GM19240 (cell line): ENCODE data around the gene VRK2.
"Not testable (repeated sequence)": the region's sequence is repeated elsewhere in the genome, so short reads cannot be mapped to it uniquely, and the experiment has no call there.

Source experiments
- DNase-seq: peaks from one replicate; pipeline ENCODE4 v3.0.0; 2011; ENCODE audit warnings: low spot score; ENCODE audit not compliant: insufficient read length

Gene VRK2

GRCh38 chr2:58107803-58108710 lies 61.5 kb downstream of the VRK2 start:
- DNase-seq: no peak

GRCh38 chr2:58109481-58109880 lies 62.9 kb downstream of the VRK2 start:
- DNase-seq: no peak

GRCh38 chr2:58110765-58111164 lies 64.2 kb downstream of the VRK2 start:
- no peak for DNase-seq

- not testable (repeated sequence) for DNase-seq
These were observed 67.0 kb downstream of the VRK2 start for GRCh38 chr2:58113563-58113962.

- no peak for DNase-seq
These were observed 74.1 kb downstream of the VRK2 start for GRCh38 chr2:58120626-58121229.

- DNase-seq: no peak
These were observed 75.4 kb downstream of the VRK2 start for GRCh38 chr2:58122040-58122439.

- DNase-seq: no peak
These were observed 75.9 kb downstream of the VRK2 start for GRCh38 chr2:58122540-58122939.

- DNase-seq: no peak
These were observed 80.5 kb downstream of the VRK2 start for GRCh38 chr2:58127111-58127510.

- DNase-seq: no peak
These were observed 83.6 kb downstream of the VRK2 start for GRCh38 chr2:58130238-58130637.

GRCh38 chr2:58131191-58132011 lies 84.8 kb downstream of the VRK2 start:
- no peak for DNase-seq

GRCh38 chr2:58133395-58133794 lies 86.8 kb downstream of the VRK2 start:
- DNase-seq: no peak

GRCh38 chr2:58135861-58136260 lies 89.3 kb downstream of the VRK2 start:
- DNase-seq: no peak

GRCh38 chr2:58137221-58137620 lies 90.6 kb downstream of the VRK2 start:
- no peak for DNase-seq

GRCh38 chr2:58137856-58138255 lies 91.2 kb downstream of the VRK2 start:
- no peak for DNase-seq

- DNase-seq: no peak
These were observed 91.9 kb downstream of the VRK2 start for GRCh38 chr2:58138396-58139030.

GRCh38 chr2:58140508-58141072 lies 94.0 kb downstream of the VRK2 start:
- no peak for DNase-seq

GRCh38 chr2:58145769-58146168 lies 99.2 kb downstream of the VRK2 start:
- DNase-seq: not testable (repeated sequence)

GRCh38 chr2:58146707-58147106 lies 100.1 kb downstream of the VRK2 start:
- no peak for DNase-seq

- no peak for DNase-seq
These were observed 108.7 kb downstream of the VRK2 start for GRCh38 chr2:58155160-58155778.

- DNase-seq: no peak
These were observed 110.2 kb downstream of the VRK2 start for GRCh38 chr2:58156780-58157179.

- no peak for DNase-seq
These were observed 111.1 kb downstream of the VRK2 start for GRCh38 chr2:58157754-58158153.
